GM19328 (cell line): Measurements from ENCODE around the gene TSPAN18.

ENCODE experiments used
- ATAC-seq: cut with Tn5 transposase; IDR thresholded peaks from one replicate; pipeline ENCODE4 v1.9.1; 2021; ENCODE audit warnings: mild to moderate bottlenecking, moderate library complexity; ENCODE audit not compliant: unreplicated experiment

TSPAN18 gene

GRCh38 chr11:44759743-44760476, 33.1 kb downstream of the TSPAN18 start:
- ATAC-seq, result no peak

GRCh38 chr11:44760477-44760872, 33.7 kb downstream of the TSPAN18 start:
- ATAC-seq, result no peak

GRCh38 chr11:44760917-44761550, 34.3 kb downstream of the TSPAN18 start:
- ATAC-seq, result no peak

GRCh38 chr11:44761551-44761961, 34.8 kb downstream of the TSPAN18 start:
- no peak for ATAC-seq

GRCh38 chr11:44763121-44763820, 36.5 kb downstream of the TSPAN18 start:
- ATAC-seq, result no peak

GRCh38 chr11:44764583-44764982, 37.8 kb downstream of the TSPAN18 start:
- no peak for ATAC-seq

- no peak for ATAC-seq
Measured at GRCh38 chr11:44765026-44765595, 38.3 kb downstream of the TSPAN18 start.

GRCh38 chr11:44765676-44766075, 38.9 kb downstream of the TSPAN18 start:
- no peak for ATAC-seq

- no peak for ATAC-seq
Measured at GRCh38 chr11:44766112-44766971, 39.6 kb downstream of the TSPAN18 start.

- no peak for ATAC-seq
Measured at GRCh38 chr11:44766972-44767278, 40.2 kb downstream of the TSPAN18 start.

GRCh38 chr11:44767421-44767820, 40.7 kb downstream of the TSPAN18 start:
- no peak for ATAC-seq

- ATAC-seq, result no peak
Measured at GRCh38 chr11:44770401-44770800, 43.6 kb downstream of the TSPAN18 start.

GRCh38 chr11:44771252-44771734, 44.5 kb downstream of the TSPAN18 start:
- no peak for ATAC-seq

GRCh38 chr11:44771841-44772240, 45.1 kb downstream of the TSPAN18 start:
- ATAC-seq, result no peak

GRCh38 chr11:44773351-44773965, 46.7 kb downstream of the TSPAN18 start:
- no peak for ATAC-seq

GRCh38 chr11:44774108-44774507, 47.3 kb downstream of the TSPAN18 start:
- ATAC-seq, result no peak

GRCh38 chr11:44774731-44775130, 48.0 kb downstream of the TSPAN18 start:
- ATAC-seq, result no peak

- ATAC-seq, result no peak
Measured at GRCh38 chr11:44775366-44775984, 48.7 kb downstream of the TSPAN18 start.

GRCh38 chr11:44775985-44776446, 49.3 kb downstream of the TSPAN18 start:
- ATAC-seq, result no peak
